GM11168 (cell line): Measurements from ENCODE around the gene KRTAP10-2.
"Not testable (repeated sequence)": the region's sequence is repeated elsewhere in the genome, so short reads cannot be mapped to it uniquely, and the experiment has no call there.

Source experiments
- in situ Hi-C: fragments of 300-500 bp; cut with MboI; formaldehyde crosslinking; loops from one replicate; pipeline ENCODE4 v1.12.0; 2022; ENCODE audit warnings: low sequenced_read_pairs; ENCODE audit not compliant: unreplicated experiment

Gene KRTAP10-2

GRCh38 chr21:44506279-44507255 lies 44.7 kb downstream of the KRTAP10-2 start:
- in situ Hi-C loops = no loop called here

GRCh38 chr21:44505673-44506278 lies 45.5 kb downstream of the KRTAP10-2 start:
- in situ Hi-C loops = no loop called here

- in situ Hi-C loops = no loop called here
Measured at GRCh38 chr21:44503901-44504399, 47.4 kb downstream of the KRTAP10-2 start.

GRCh38 chr21:44503006-44503889 lies 48.1 kb downstream of the KRTAP10-2 start:
- in situ Hi-C loops = not testable (repeated sequence)

GRCh38 chr21:44502171-44502958 lies 48.9 kb downstream of the KRTAP10-2 start:
- in situ Hi-C loops = no loop called here
